Measurements from ENCODE around the gene ZNF627. TPM values are rescaled to one million over a fixed set of nuclear protein-coding genes. Genes with fewer than 3 reads are reported as not detected.

Gene ZNF627
- total and polyA plus RNA-seq, 2 of the 8 experiments (the other 6 are each of a cell fraction or from before 2014, with no cell fraction given): 7.2 to 13.7 TPM

DNA sequence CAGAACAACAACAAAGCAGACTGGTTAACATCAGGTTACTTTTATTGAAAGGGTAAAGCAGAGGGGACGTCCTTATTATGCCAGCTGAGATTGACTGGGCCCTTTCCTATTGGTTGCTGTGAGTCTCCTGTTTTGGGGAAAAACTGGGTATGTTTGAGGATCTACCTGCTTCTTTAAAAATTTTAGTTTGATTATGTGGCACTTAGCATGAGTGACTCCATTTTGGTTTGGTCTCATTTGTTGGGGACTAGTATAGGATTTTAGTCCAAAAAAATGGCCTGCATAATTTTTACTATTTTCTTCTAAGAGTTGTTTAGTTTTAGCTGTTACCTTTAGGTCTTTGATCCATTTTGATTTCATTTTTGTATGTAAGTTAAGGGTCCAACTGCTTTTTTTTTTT is 14.4 kb downstream of the ZNF627 start (continued):
- TF ChIP-seq, protein P1, sequence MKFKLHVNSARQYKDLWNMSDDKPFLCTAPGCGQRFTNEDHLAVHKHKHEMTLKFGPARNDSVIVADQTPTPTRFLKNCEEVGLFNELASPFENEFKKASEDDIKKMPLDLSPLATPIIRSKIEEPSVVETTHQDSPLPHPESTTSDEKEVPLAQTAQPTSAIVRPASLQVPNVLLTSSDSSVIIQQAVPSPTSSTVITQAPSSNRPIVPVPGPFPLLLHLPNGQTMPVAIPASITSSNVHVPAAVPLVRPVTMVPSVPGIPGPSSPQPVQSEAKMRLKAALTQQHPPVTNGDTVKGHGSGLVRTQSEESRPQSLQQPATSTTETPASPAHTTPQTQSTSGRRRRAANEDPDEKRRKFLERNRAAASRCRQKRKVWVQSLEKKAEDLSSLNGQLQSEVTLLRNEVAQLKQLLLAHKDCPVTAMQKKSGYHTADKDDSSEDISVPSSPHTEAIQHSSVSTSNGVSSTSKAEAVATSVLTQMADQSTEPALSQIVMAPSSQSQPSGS (IDR thresholded peaks at IDR 0.05; ENCODE audit: low read length): no peak
- TF ChIP-seq JUN (IDR thresholded peaks at IDR 0.05; ENCODE audit: low read depth, low read length) (no peak), RAD21 (IDR thresholded peaks at IDR 0.05 in 1 of 2, conservative IDR thresholded peaks at IDR 0.05 in 1 of 2; ENCODE audit: low read depth in 2 of 2, low read length in 2 of 2) (no peak), TEAD4 (IDR thresholded peaks at IDR 0.05; ENCODE audit: low read depth, low read length) (no peak), BCL11A (IDR thresholded peaks at IDR 0.05; ENCODE audit: low read depth in 2 of 2, low read length in 2 of 2) (no peak), CTBP2 (IDR thresholded peaks at IDR 0.05; ENCODE audit: borderline replicate concordance, insufficient read depth, insufficient read length, low read length) (no peak)
- TF ChIP-seq, protein P2, sequence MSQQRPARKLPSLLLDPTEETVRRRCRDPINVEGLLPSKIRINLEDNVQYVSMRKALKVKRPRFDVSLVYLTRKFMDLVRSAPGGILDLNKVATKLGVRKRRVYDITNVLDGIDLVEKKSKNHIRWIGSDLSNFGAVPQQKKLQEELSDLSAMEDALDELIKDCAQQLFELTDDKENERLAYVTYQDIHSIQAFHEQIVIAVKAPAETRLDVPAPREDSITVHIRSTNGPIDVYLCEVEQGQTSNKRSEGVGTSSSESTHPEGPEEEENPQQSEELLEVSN (IDR thresholded peaks at IDR 0.05): no peak
